H1 (cell line): ENCODE measurements around the gene DOK6. TPM values are rescaled to one million over a fixed set of nuclear protein-coding genes. Genes with fewer than 3 reads are reported as not detected.

Experiments
- CTCF ChIA-PET: fragments of 300-600 bp; sonication (Branson Sonifier 250); formaldehyde crosslinking; loops from one replicate; lab custom pipeline; 2021; ENCODE audit not compliant: partially characterized antibody; lab: Charles Lee
- POLR2A ChIA-PET: fragments of 300-600 bp; sonication (Branson Sonifier 250); formaldehyde crosslinking; loops from one replicate; lab custom pipeline; 2021; ENCODE audit warnings: inconsistent platforms; ENCODE audit not compliant: partially characterized antibody; lab: Charles Lee
- DNase-seq, 2 experiments: peaks; one replicate each; pipeline versions ENCODE4 v3.0.0 to v3.0.0-alpha.2; 2010 to 2022; ENCODE audit warnings: low spot score in 2 of 2, low read depth in 1 of 2, mixed read lengths in 1 of 2
- FAIRE-seq: peaks from 2 replicates; lab custom pipeline; 2011; peaks lifted over from hg19 to GRCh38; lab: Jason Lieb, UNC
- H2AFZ ChIP-seq: 2 replicates; pipeline ENCODE4 v1.8.1; 2012; ENCODE audit warnings: low read length, inconsistent platforms
- H2AK5ac ChIP-seq: 2 replicates; pipeline ENCODE4 v1.6.1; 2013; ENCODE audit warnings: low read depth, low read length
- H2BK120ac ChIP-seq: replicated peaks from 2 replicates; pipeline ENCODE3; 2013; ENCODE audit warnings: low read depth, low read length, inconsistent platforms
- H2BK12ac ChIP-seq: 2 replicates; pipeline ENCODE4 v1.6.1; 2013; ENCODE audit warnings: low read depth, low read length
- H2BK15ac ChIP-seq: 2 replicates; pipeline ENCODE4 v1.6.1; 2013; ENCODE audit warnings: low read length
- H2BK20ac ChIP-seq: 2 replicates; pipeline ENCODE4 v1.6.1; 2013; ENCODE audit warnings: low read length
- H2BK5ac ChIP-seq: 2 replicates; pipeline ENCODE4 v1.6.1; 2013; ENCODE audit warnings: low read depth, low read length
- H3K14ac ChIP-seq: 2 replicates; pipeline ENCODE4 v1.6.1; 2013; ENCODE audit warnings: inconsistent platforms; ENCODE audit not compliant: insufficient read length
- H3K18ac ChIP-seq: 2 replicates; pipeline ENCODE4 v1.6.1; 2013; ENCODE audit warnings: low read length; ENCODE audit errors: extremely low read depth
- H3K23ac ChIP-seq: 2 replicates; pipeline ENCODE4 v1.6.1; 2013; ENCODE audit warnings: inconsistent platforms; ENCODE audit not compliant: insufficient read length
- H3K23me2 ChIP-seq: 2 replicates; pipeline ENCODE4 v1.6.1; 2013; ENCODE audit warnings: low read depth, low read length
- H3K27ac ChIP-seq: 2 replicates; pipeline ENCODE4 v1.6.1; 2011; ENCODE audit warnings: low read depth, low read length, inconsistent platforms
- H3K27me3 ChIP-seq, 4 experiments: replicated peaks in 1 of 4; 1 replicate in 1 of 4; 2 replicates in 3 of 4; pipeline versions ENCODE4 v1.6.1 to v1.8.1; 2011 to 2013; ENCODE audit warnings: low read length in 3 of 4, mild to moderate bottlenecking in 3 of 4, inconsistent platforms in 2 of 4, mixed read lengths in 2 of 4, moderate library complexity in 1 of 4; ENCODE audit not compliant: control insufficient read depth in 3 of 4, insufficient read depth in 3 of 4; ENCODE audit errors: extremely low read depth in 1 of 4
- H3K36me3 ChIP-seq, 4 experiments: 2 replicates each; pipeline versions ENCODE4 v1.6.1 to v1.8.1; 2011 to 2013; ENCODE audit warnings: mild to moderate bottlenecking in 4 of 4, low read length in 3 of 4, moderate library complexity in 2 of 4, control low read depth in 1 of 4, inconsistent platforms in 1 of 4; ENCODE audit not compliant: insufficient read depth in 4 of 4, control insufficient read depth in 2 of 4
- H3K4ac ChIP-seq: replicated peaks from 2 replicates; pipeline ENCODE3; 2013; ENCODE audit warnings: low read length, low read depth, mixed read lengths, inconsistent platforms; ENCODE audit not compliant: insufficient read length
- H3K4me1 ChIP-seq, 4 experiments: replicated peaks in 1 of 4; 1 replicate in 1 of 4; 2 replicates in 3 of 4; pipeline versions ENCODE4 v1.6.1 to v1.8.1; 2011 to 2013; ENCODE audit warnings: low read length in 3 of 4, inconsistent platforms in 2 of 4, mixed read lengths in 1 of 4; ENCODE audit not compliant: insufficient read depth in 4 of 4, control insufficient read depth in 3 of 4
- H3K4me2 ChIP-seq, 2 experiments: 2 replicates each; pipeline versions ENCODE4 v1.6.1 to v1.8.1; 2011 to 2013; ENCODE audit warnings: low read depth in 2 of 2, low read length in 2 of 2, control low read depth in 1 of 2, inconsistent platforms in 1 of 2, mild to moderate bottlenecking in 1 of 2; ENCODE audit not compliant: insufficient read depth in 1 of 2
- H3K4me3 ChIP-seq, 4 experiments: fragments of 200-600, 300-600 bp in 1 of 4; sonication (generic), shearing (Covaris generic), sonication (Bioruptor Twin) in 1 of 4; 2 replicates each; pipeline versions ENCODE4 v1.5.1 to v1.8.1; 2011 to 2016; ENCODE audit warnings: low read length in 4 of 4, low read depth in 3 of 4, control low read depth in 2 of 4, inconsistent platforms in 2 of 4, mild to moderate bottlenecking in 2 of 4, mixed read lengths in 1 of 4, moderate library complexity in 1 of 4; ENCODE audit not compliant: insufficient read depth in 2 of 4; ENCODE audit errors: extremely low read depth in 1 of 4
- H3K56ac ChIP-seq: replicated peaks from 2 replicates; pipeline ENCODE3; 2013; ENCODE audit warnings: low read depth, mild to moderate bottlenecking, mixed read lengths, low read length, inconsistent platforms; ENCODE audit not compliant: insufficient read length
- H3K79me1 ChIP-seq: 2 replicates; pipeline ENCODE4 v1.6.1; 2013; ENCODE audit warnings: low read depth, low read length, control low read depth
- H3K79me2 ChIP-seq, 2 experiments: 2 replicates each; pipeline versions ENCODE4 v1.6.1 to v1.8.1; 2012 to 2013; ENCODE audit warnings: low read length in 2 of 2, mild to moderate bottlenecking in 2 of 2, inconsistent platforms in 1 of 2; ENCODE audit not compliant: insufficient read depth in 2 of 2, control insufficient read depth in 1 of 2
- H3K9ac ChIP-seq, 4 experiments: replicated peaks in 1 of 4; 1 replicate in 1 of 4; 2 replicates in 3 of 4; pipeline versions ENCODE4 v1.6.1 to v1.8.1; 2011 to 2013; ENCODE audit warnings: low read depth in 3 of 4, low read length in 3 of 4, control low read depth in 2 of 4, mild to moderate bottlenecking in 2 of 4, moderate library complexity in 2 of 4, inconsistent platforms in 1 of 4; ENCODE audit errors: extremely low read depth in 1 of 4
- H3K9me3 ChIP-seq, 2 experiments: 2 replicates each; pipeline versions ENCODE4 v1.6.1 to v1.8.1; 2012 to 2013; ENCODE audit warnings: mild to moderate bottlenecking in 2 of 2, moderate library complexity in 2 of 2, control low read depth in 1 of 2, inconsistent platforms in 1 of 2, low read depth in 1 of 2, low read length in 1 of 2, mixed read lengths in 1 of 2; ENCODE audit not compliant: insufficient read depth in 2 of 2
- H4K20me1 ChIP-seq, 2 experiments: replicated peaks in 1 of 2; 2 replicates each; pipeline versions ENCODE3 to v1.8.1; 2011 to 2013; ENCODE audit warnings: inconsistent platforms in 2 of 2, low read length in 2 of 2, mild to moderate bottlenecking in 1 of 2; ENCODE audit not compliant: insufficient read depth in 2 of 2, control insufficient read depth in 1 of 2
- H4K5ac ChIP-seq: 2 replicates; pipeline ENCODE4 v1.6.1; 2013; ENCODE audit warnings: low read length, low read depth, mixed read lengths, inconsistent platforms; ENCODE audit not compliant: insufficient read length
- H4K8ac ChIP-seq: 2 replicates; pipeline ENCODE4 v1.8.0; 2013; ENCODE audit warnings: mild to moderate bottlenecking, moderate library complexity, low read length, inconsistent platforms; ENCODE audit not compliant: insufficient read depth; ENCODE audit errors: extremely low read depth
- H4K91ac ChIP-seq: replicated peaks from 2 replicates; pipeline ENCODE3; 2013; ENCODE audit warnings: low read length, mixed read lengths, inconsistent platforms; ENCODE audit not compliant: insufficient read length
- ASH2L ChIP-seq: fragments of 200-600, 300-600 bp; sonication (generic); IDR thresholded peaks from one replicate; pipeline ENCODE4 v1.7.1; 2017; ENCODE audit warnings: low read length
- BRCA1 ChIP-seq: IDR thresholded peaks from 2 replicates; pipeline ENCODE4 v1.6.1; 2012; ENCODE audit warnings: low read depth, low read length, improper control_type of control experiment
- CHD1 ChIP-seq: IDR thresholded peaks from 2 replicates; pipeline ENCODE4 v1.6.1; 2012; ENCODE audit warnings: low read depth, low read length, improper control_type of control experiment
- CTBP2 ChIP-seq: IDR thresholded peaks from 2 replicates; pipeline ENCODE4 v1.7.0; 2011; ENCODE audit warnings: borderline replicate concordance, mild to moderate bottlenecking, moderate library complexity, mixed read lengths, low read length; ENCODE audit not compliant: insufficient read depth, insufficient read length
- JUN ChIP-seq: IDR thresholded peaks from 2 replicates; pipeline ENCODE4 v1.6.1; 2011; ENCODE audit warnings: low read depth, mild to moderate bottlenecking, improper control_type of control experiment, low read length
- KDM5A ChIP-seq: fragments of 200-600 bp; IDR thresholded peaks from 2 replicates; pipeline ENCODE4 v1.7.1; 2012; ENCODE audit warnings: mild to moderate bottlenecking, low read length, inconsistent platforms, mixed read lengths
- POLR2A ChIP-seq, 2 experiments: IDR thresholded peaks; 1 replicate in 1 of 2; 2 replicates in 1 of 2; pipeline ENCODE4 v1.6.1; 2011; ENCODE audit warnings: low read depth in 2 of 2, low read length in 2 of 2, mild to moderate bottlenecking in 2 of 2; ENCODE audit errors: control extremely low read depth in 1 of 2
- SIX5 ChIP-seq: IDR thresholded peaks from 2 replicates; pipeline ENCODE4 v1.6.1; 2011; ENCODE audit warnings: mild to moderate bottlenecking, low read depth, low read length
- TAF7 ChIP-seq: optimal IDR thresholded peaks from 2 replicates; pipeline ENCODE3; 2011; ENCODE audit warnings: low read depth, mild to moderate bottlenecking, inconsistent platforms, low read length, moderate library complexity, borderline replicate concordance
- ZNF274 ChIP-seq: IDR thresholded peaks from 2 replicates; pipeline ENCODE4 v1.7.0; 2012; ENCODE audit warnings: low read length, borderline replicate concordance; ENCODE audit errors: extremely low read depth
- WGBS, 2 experiments: shearing (Covaris generic) in 1 of 2; methylation state at CpG; one replicate each; pipeline versions ENCODE4 v1.1.6 to v1.1.7; 2013 to 2015; ENCODE audit warnings: low lambda C conversion rate in 2 of 2, mixed read lengths in 2 of 2, inconsistent platforms in 1 of 2, low coverage in 1 of 2, missing lambda C conversion rate in 1 of 2; ENCODE audit not compliant: insufficient replicate concordance in 2 of 2, insufficient coverage in 1 of 2, insufficient read length in 1 of 2; ENCODE audit errors: extremely low coverage in 1 of 2, missing lambda C conversion rate in 1 of 2; 5-methylcytosine and 5-hydroxymethylcytosine counted together
- polyA plus RNA-seq, 7 experiments: library from polyadenylated mRNA; depleted of rRNA in 3 of 7; stranded (reverse) in 5 of 7; unstranded in 2 of 7; fragments of >200 nt in 5 of 7; fragments of 200-250 nt in 2 of 7; gene quantifications; 1 replicate in 5 of 7; 2 replicates in 1 of 7; 4 replicates in 1 of 7; pipeline versions ENCODE4 v1.2.1 to v1.2.3, GENCODE V29; 2011 to 2013; ENCODE audit warnings: missing spikeins in 2 of 7, mixed read lengths in 2 of 7
- total RNA-seq: library from RNA; stranded (reverse); fragmentation: NEBNext Ultra II Directional; extraction: Animal tissue kit (Norgen Biotek cat#: 25700); gene quantifications from 2 replicates; pipeline ENCODE4 v1.2.1, GENCODE V29; 2021
- TF ChIP-seq, protein P1 (sequence below): IDR thresholded peaks from 2 replicates; pipeline ENCODE4 v1.6.1; 2011; ENCODE audit warnings: low read length, improper control_type of control experiment

Gene DOK6
- total and polyA plus RNA-seq, 2 of the 8 experiments (the other 6 are each of a cell fraction or from before 2014, with no cell fraction given): 0.33 to 0.50 TPM

DNA sequence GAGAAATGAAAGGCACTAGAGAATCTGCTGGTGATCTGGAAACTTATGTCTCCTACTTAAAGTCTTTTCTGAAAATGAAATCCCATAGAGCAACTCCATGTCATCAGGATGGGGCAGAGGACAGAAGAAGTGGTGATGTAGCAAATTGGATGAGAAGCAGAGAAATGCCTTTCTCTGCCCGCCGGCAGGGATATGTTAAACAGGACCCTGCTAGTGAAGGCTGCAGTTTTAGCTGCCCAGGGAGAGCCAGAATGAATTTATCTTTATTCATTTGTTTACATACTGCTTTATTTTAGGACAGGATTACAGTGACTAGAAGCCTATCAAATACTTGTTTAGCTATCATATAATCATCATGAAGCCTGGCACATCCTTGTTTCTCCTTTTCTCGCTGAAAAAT is 247.0 kb downstream of the DOK6 start:
- Histone ChIP-seq H3K23ac (no peak overlapping the region), H4K91ac (no peak overlapping the region), H2BK15ac (no peak overlapping the region), H3K4ac (no peak overlapping the region), H2BK120ac (no peak overlapping the region), H3K79me1 (no peaks in the 10 kb centered on the region), H3K56ac (no peak overlapping the region), H3K79me2 (no peaks in the 10 kb centered on the region), H3K27ac (no peak overlapping the region), H2AFZ (peak overlapping the region; percentile 94), H2AK5ac (no peak overlapping the region), H3K4me3 (no peak overlapping the region), H3K18ac (no peak overlapping the region), H4K5ac (no peak overlapping the region), H3K4me2 (no peak overlapping the region), H2BK20ac (no peak overlapping the region), H3K14ac (no peak overlapping the region), H3K9me3 (no peaks in the 10 kb centered on the region), H3K23me2 (no peaks in the 10 kb centered on the region), H3K36me3 (no peaks in the 10 kb centered on the region), H2BK5ac (no peak overlapping the region), H2BK12ac (no peak overlapping the region), H4K8ac (no peak overlapping the region), H4K20me1 (no peaks in the 10 kb centered on the region), H3K27me3 (no peaks in the 10 kb centered on the region), H3K4me1 (peaks cover 0 to 2% (median 0%) of the 10 kb centered on the region in 4 experiments; a peak in 1 of 7 replicates), H3K9ac (no peak overlapping the region)
- ChIA-PET CTCF (interaction anchor here (1.0 kb wide), 1 partner anchor 14 kb away, joined by 4 read pairs; no protein-coding TSS in a partner anchor), POLR2A (no interaction called here)
- 79% methylated on average over 3 of the region's 3 CpGs; no CpG with 5 or more reads in 1 of the 2 experiments for WGBS, 2 experiments
- TF ChIP-seq POLR2A (IDR thresholded peaks at IDR 0.05; ENCODE audit: control extremely low read depth in 1 of 2, low read depth in 2 of 2, low read length in 2 of 2): no peak
- no peak for TF ChIP-seq JUN
- TF ChIP-seq SIX5: no peak
- TF ChIP-seq CHD1: no peak
- TF ChIP-seq TAF7: no peak
- no peak for TF ChIP-seq ZNF274
- TF ChIP-seq KDM5A: no peak
- TF ChIP-seq CTBP2: no peak
- no peak for TF ChIP-seq BRCA1
- TF ChIP-seq, protein P1, sequence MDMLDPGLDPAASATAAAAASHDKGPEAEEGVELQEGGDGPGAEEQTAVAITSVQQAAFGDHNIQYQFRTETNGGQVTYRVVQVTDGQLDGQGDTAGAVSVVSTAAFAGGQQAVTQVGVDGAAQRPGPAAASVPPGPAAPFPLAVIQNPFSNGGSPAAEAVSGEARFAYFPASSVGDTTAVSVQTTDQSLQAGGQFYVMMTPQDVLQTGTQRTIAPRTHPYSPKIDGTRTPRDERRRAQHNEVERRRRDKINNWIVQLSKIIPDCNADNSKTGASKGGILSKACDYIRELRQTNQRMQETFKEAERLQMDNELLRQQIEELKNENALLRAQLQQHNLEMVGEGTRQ: no peak
- no peak for TF ChIP-seq ASH2L
- DNase-seq (no peak), FAIRE-seq (no peak)
